Measurements from ENCODE around the gene COL18A1.

COL18A1 gene

GRCh38 chr21:45387506-45387905 is 17.5 kb upstream of the COL18A1 start:
- no peak for TF ChIP-seq CTCF (IDR thresholded peaks at IDR 0.05; ENCODE audit: control extremely low read depth, extremely low read depth, low read depth, missing control alignments)
- no peak for DNase-seq (ENCODE audit: extremely low spot score)
- CTCF ChIA-PET = no interaction called here
- POLR2A ChIA-PET = no interaction called here

- ChIA-PET CTCF (no interaction called here), POLR2A (no interaction called here)
- TF ChIP-seq CTCF (IDR thresholded peaks at IDR 0.05; ENCODE audit: control extremely low read depth, extremely low read depth, low read depth, missing control alignments) = no peak
- DNase-seq (ENCODE audit: extremely low spot score) = no peak
These were observed 16.9 kb upstream of the COL18A1 start for GRCh38 chr21:45388011-45388521.

GRCh38 chr21:45388611-45389296 is 16.2 kb upstream of the COL18A1 start:
- POLR2A ChIA-PET = no interaction called here
- CTCF ChIA-PET = interaction anchor here (1.1 kb wide), 1 partner anchor 15 kb away, joined by 3 read pairs; no protein-coding TSS in a partner anchor
- TF ChIP-seq CTCF (IDR thresholded peaks at IDR 0.05; ENCODE audit: control extremely low read depth, extremely low read depth, low read depth, missing control alignments) = no peak
- no peak for DNase-seq (ENCODE audit: extremely low spot score)

GRCh38 chr21:45390121-45390751 is 14.7 kb upstream of the COL18A1 start:
- no peak for TF ChIP-seq CTCF (IDR thresholded peaks at IDR 0.05; ENCODE audit: control extremely low read depth, extremely low read depth, low read depth, missing control alignments)
- DNase-seq (ENCODE audit: extremely low spot score) = no peak
- CTCF ChIA-PET = interaction anchor here (1.1 kb wide), 1 partner anchor 17 kb away, joined by 3 read pairs; no protein-coding TSS in a partner anchor
- POLR2A ChIA-PET = no interaction called here

- POLR2A ChIA-PET = no interaction called here
- TF ChIP-seq CTCF (IDR thresholded peaks at IDR 0.05; ENCODE audit: control extremely low read depth, extremely low read depth, low read depth, missing control alignments) = no peak
- no peak for DNase-seq (ENCODE audit: extremely low spot score)
- CTCF ChIA-PET = no interaction called here
These were observed 13.9 kb upstream of the COL18A1 start for GRCh38 chr21:45390831-45391742.

Data from GM10248 (cell line).